ENCODE measurements around the gene TECPR1. TPM values are rescaled to one million over a fixed set of nuclear protein-coding genes. Genes with fewer than 3 reads are reported as not detected.
A peak's percentile ranks its signal among the peaks of the same experiment; 100 is the strongest.

TECPR1 gene
- total RNA-seq, 1 experiment from 2014 or later = 13.9 TPM

DNA sequence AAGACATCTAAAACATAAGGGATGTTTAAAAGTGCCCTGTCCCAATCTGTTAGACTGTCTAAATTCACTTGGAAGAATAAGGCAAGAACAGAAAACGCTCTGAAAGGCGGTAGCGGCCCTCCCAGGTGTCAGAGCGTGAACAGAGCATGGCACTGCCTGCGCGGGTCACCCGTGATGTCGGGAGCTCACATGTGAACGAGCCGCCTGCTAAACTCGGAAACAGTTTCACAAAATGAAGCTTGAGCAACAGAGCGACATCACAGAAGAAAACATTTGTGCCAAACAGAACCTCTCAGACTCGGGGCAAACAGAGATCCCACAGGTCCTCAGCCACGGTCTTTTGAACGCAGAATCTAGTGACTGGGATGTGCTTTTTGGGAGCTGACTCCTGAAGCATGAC lies 42.3 kb upstream of the TECPR1 start:
- no peaks in the 10 kb centered on the region for H3K4me1 ChIP-seq (ENCODE audit: insufficient read depth, low read length)
- H4K91ac ChIP-seq (ENCODE audit: insufficient read length, low read depth, low read length) = no peak overlapping the region
- H2AK5ac ChIP-seq (ENCODE audit: insufficient read length, low read length) = no peak overlapping the region
- no peaks in the 10 kb centered on the region for H3K27me3 Mint-ChIP-seq (ENCODE audit: low read depth)
- H3K23ac ChIP-seq (ENCODE audit: insufficient read length, low read depth, low read length) = no peak overlapping the region
- peaks cover 16 to 22% of the 10 kb centered on the region in 2 experiments for H3K4me1 Mint-ChIP-seq
- no peak for TF ChIP-seq CTCF (conservative IDR thresholded peaks at IDR 0.05)
- no peak overlapping the region for H3K14ac ChIP-seq (ENCODE audit: insufficient read depth, low read length)
- WGBS (ENCODE audit: extremely low coverage, insufficient read length, low lambda C conversion rate) = no CpG with 5 or more reads among the region's 15 CpGs
- DNase-seq = no peak
- no peak overlapping the region for H4K8ac ChIP-seq (replicated peaks; ENCODE audit: insufficient read length, low read depth, low read length)
- peaks cover 10 to 54% (median 44%) of the 10 kb centered on the region in 3 experiments; a peak in 6 of 7 replicates for H3K36me3 Mint-ChIP-seq (ENCODE audit: insufficient read depth in 1 of 3, low read depth in 3 of 3)
- H3K9me3 ChIP-seq (ENCODE audit: control insufficient read depth, low read depth, low read length) = no peaks in the 10 kb centered on the region
- no peak overlapping the region for H2BK120ac ChIP-seq (ENCODE audit: low read depth, low read length, poor library complexity, severe bottlenecking)
- H3K9ac ChIP-seq (ENCODE audit: extremely low read depth, insufficient read length, low read length) = no peak overlapping the region
- H3K56ac ChIP-seq (ENCODE audit: insufficient read length, low read depth, low read length) = no peak overlapping the region
- no peak overlapping the region for H2BK12ac ChIP-seq (ENCODE audit: insufficient read length, low read depth, low read length)
- H3T11ph ChIP-seq (ENCODE audit: low read length) = no peak overlapping the region
- H3K4me3 Mint-ChIP-seq = peak overlapping the region in 1 of 2 experiments; percentile 23; a peak in 2 of 5 replicates
- no peak overlapping the region for H2AFZ ChIP-seq (ENCODE audit: low read length)
- H3K79me2 ChIP-seq (ENCODE audit: insufficient read depth, low read length) = no peaks in the 10 kb centered on the region
- H4K5ac ChIP-seq (ENCODE audit: insufficient read length, low read depth, low read length) = no peak overlapping the region
- peak overlapping the region; percentile 27 to 81 (median 70); a peak in 4 of 7 replicates for H3K27ac Mint-ChIP-seq
- no peaks in the 10 kb centered on the region for H3K23me2 ChIP-seq (ENCODE audit: insufficient read length, low read depth, low read length, poor library complexity, severe bottlenecking)
- no peak overlapping the region for H3K4me2 ChIP-seq (ENCODE audit: insufficient read depth, insufficient read length, low read length)
- no peaks in the 10 kb centered on the region for H4K20me1 ChIP-seq (ENCODE audit: control insufficient read depth, insufficient read depth, insufficient read length)
- H2BK15ac ChIP-seq (ENCODE audit: low read depth, low read length) = no peak overlapping the region
- H2BK20ac ChIP-seq (ENCODE audit: low read depth, low read length, poor library complexity, severe bottlenecking) = no peak overlapping the region
- H3K4ac ChIP-seq (ENCODE audit: low read depth, low read length) = no peak overlapping the region
- no peak overlapping the region for H3K18ac ChIP-seq (ENCODE audit: insufficient read length, low read depth, low read length)
- no peak overlapping the region for H3K27ac ChIP-seq (ENCODE audit: insufficient read length, low read depth, low read length)
- H3K9me3 Mint-ChIP-seq = no peaks in the 10 kb centered on the region
- H2BK5ac ChIP-seq (ENCODE audit: insufficient read length, low read length) = no peak overlapping the region
- H3K27me3 ChIP-seq (ENCODE audit: insufficient read depth, low read length) = no peaks in the 10 kb centered on the region
- no peaks in the 10 kb centered on the region for H3K79me1 ChIP-seq (ENCODE audit: insufficient read depth, low read depth, low read length, poor library complexity, severe bottlenecking)
